Upper lobe of left lung (tissue), 6 donors: ENCODE results near the gene STX1B. TPM values are rescaled to one million over a fixed set of nuclear protein-coding genes. Genes with fewer than 3 reads are reported as not detected.
"Not testable (repeated sequence)": the region's sequence is repeated elsewhere in the genome, so short reads cannot be mapped to it uniquely, and the experiment has no call there.

Experiments
- ATAC-seq, 2 donors: fragments of 200-7000 bp; cut with Tn5 transposase; one replicate each; pipeline ENCODE4 v1.9.1; 2022; ENCODE audit warnings: mild to moderate bottlenecking in 2 of 2, moderate library complexity in 2 of 2; ENCODE audit not compliant: low FRiP score in 2 of 2
- DNase-seq, 2 donors: peaks; one replicate each; pipeline ENCODE4 v3.0.0-alpha.2; 2019 to 2020
- H3K27ac ChIP-seq, 4 donors: fragments of 200-600 bp; sonication (generic); one replicate each; pipeline ENCODE4 v1.5.1; 2016 to 2019
- H3K27me3 ChIP-seq, 4 donors: fragments of 200-600 bp; sonication (generic); one replicate each; pipeline ENCODE4 v1.5.1; 2017 to 2019
- H3K36me3 ChIP-seq, 4 donors: fragments of 200-600 bp; sonication (generic); one replicate each; pipeline ENCODE4 v1.5.1; 2016 to 2019
- H3K4me1 ChIP-seq, 4 donors: fragments of 200-600 bp; sonication (generic); one replicate each; pipeline ENCODE4 v1.5.1; 2018 to 2019
- H3K4me3 ChIP-seq, 4 donors: fragments of 200-600 bp; sonication (generic); one replicate each; pipeline ENCODE4 v1.5.1; 2017 to 2019; ENCODE audit warnings: mild to moderate bottlenecking in 2 of 4, moderate library complexity in 1 of 4
- H3K9me3 ChIP-seq, 4 donors: fragments of 200-600 bp; sonication (generic); one replicate each; pipeline ENCODE4 v1.5.1; 2018 to 2019
- EP300 ChIP-seq, 4 donors: sonication (generic); formaldehyde crosslinking; IDR thresholded peaks; one replicate each; pipeline ENCODE4 v1.5.1; 2017; ENCODE audit warnings: antibody characterized with exemption in 4 of 4, control low read depth in 2 of 4
- POLR2A ChIP-seq, 4 donors: fragments of 450-650 bp; IDR thresholded peaks; one replicate each; pipeline ENCODE4 v1.5.1; 2016 to 2017; ENCODE audit warnings: antibody characterized with exemption in 4 of 4, mild to moderate bottlenecking in 2 of 4
- POLR2AphosphoS5 ChIP-seq, 2 donors: sonication (generic); formaldehyde crosslinking; IDR thresholded peaks; one replicate each; pipeline ENCODE4 v1.5.1; 2017; ENCODE audit warnings: antibody characterized with exemption in 2 of 2
- WGBS, 2 donors: methylation state at CpG; one replicate each; pipeline ENCODE4 v1.1.5; 2017 to 2018; 5-methylcytosine and 5-hydroxymethylcytosine counted together
- total RNA-seq, 6 donors: library from RNA; depleted of rRNA in 4 of 6; stranded (reverse); fragments of >200 nt in 4 of 6; gene quantifications; one replicate each; pipeline versions ENCODE4 v1.1.0 to v1.2.1, GENCODE V29; 2016 to 2021
- TF ChIP-seq, protein P1 (sequence below), 6 experiments: fragments of 450-650 bp in 4 of 6; fragments of 200-600 bp in 2 of 6; sonication (generic) in 2 of 6; IDR thresholded peaks; one replicate each; pipeline ENCODE4 v1.5.1; 2016 to 2019; ENCODE audit warnings: antibody characterized with exemption in 6 of 6
- donor health status: DM: no; HTN: no; CAD: no; lungs with moderate emphysema.
- donor health status: DM: no; HTN: yes; CAD: no; lungs with severe emphysema.

Gene STX1B
- total RNA-seq, 6 donors from 2014 or later, result 0.30 to 2.1 (median 0.51) TPM

DNA sequence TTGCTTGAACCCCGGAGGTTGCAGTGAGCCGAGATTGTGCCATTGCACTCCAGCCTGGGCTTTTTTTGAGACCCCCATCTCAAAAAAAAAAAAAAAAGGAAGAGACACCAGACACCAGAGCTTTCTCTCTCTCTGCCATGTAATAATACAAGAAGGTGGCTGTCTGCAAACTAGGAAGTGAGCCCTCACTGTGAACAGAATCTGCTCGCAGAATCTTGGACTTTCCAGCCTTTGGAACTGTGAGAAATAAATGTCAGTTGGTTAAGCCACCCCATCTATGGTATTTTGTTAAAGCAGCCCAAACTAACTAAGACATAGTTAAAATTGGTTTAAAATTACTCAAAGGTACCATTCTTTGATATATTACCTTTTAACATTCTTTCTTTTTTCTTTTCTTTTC, 10.1 kb upstream of the STX1B start:
- Histone ChIP-seq H3K27me3 (no peaks in the 10 kb centered on the region), H3K27ac (no peak overlapping the region), H3K36me3 (no peaks in the 10 kb centered on the region), H3K4me1 (no peaks in the 10 kb centered on the region), H3K9me3 (no peaks in the 10 kb centered on the region), H3K4me3 (no peak overlapping the region)
- 94 to 97% methylated on average over 3 of the region's 3 CpGs for WGBS, 2 donors
- TF ChIP-seq EP300 (IDR thresholded peaks at IDR 0.05) (no peak), POLR2A (IDR thresholded peaks at IDR 0.05) (no peak), POLR2AphosphoS5 (IDR thresholded peaks at IDR 0.05) (no peak)
- TF ChIP-seq, protein P1, sequence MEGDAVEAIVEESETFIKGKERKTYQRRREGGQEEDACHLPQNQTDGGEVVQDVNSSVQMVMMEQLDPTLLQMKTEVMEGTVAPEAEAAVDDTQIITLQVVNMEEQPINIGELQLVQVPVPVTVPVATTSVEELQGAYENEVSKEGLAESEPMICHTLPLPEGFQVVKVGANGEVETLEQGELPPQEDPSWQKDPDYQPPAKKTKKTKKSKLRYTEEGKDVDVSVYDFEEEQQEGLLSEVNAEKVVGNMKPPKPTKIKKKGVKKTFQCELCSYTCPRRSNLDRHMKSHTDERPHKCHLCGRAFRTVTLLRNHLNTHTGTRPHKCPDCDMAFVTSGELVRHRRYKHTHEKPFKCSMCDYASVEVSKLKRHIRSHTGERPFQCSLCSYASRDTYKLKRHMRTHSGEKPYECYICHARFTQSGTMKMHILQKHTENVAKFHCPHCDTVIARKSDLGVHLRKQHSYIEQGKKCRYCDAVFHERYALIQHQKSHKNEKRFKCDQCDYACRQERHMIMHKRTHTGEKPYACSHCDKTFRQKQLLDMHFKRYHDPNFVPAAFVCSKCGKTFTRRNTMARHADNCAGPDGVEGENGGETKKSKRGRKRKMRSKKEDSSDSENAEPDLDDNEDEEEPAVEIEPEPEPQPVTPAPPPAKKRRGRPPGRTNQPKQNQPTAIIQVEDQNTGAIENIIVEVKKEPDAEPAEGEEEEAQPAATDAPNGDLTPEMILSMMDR (IDR thresholded peaks at IDR 0.05), result no peak
- DNase-seq (no peak), ATAC-seq (no peak)

DNA sequence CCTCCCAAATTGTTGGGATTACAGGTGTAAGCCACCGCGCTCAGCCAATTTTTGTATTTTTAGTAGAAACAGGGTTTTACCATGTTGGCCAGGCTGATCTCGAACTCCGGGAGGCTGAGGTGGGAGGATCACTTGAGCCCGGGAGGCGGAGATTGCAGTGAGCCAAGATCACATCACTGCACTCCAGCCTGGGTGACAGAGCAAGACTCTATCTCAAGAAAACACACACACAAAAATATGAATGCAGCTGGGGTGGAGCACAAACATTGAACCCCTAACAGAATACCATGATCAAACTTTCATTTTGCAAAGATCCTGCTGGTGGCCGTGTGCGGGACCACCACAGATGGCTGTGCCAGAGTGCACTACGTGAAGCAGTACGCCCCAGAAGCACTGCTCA, 7.3 kb upstream of the STX1B start:
- WGBS, 2 donors, result 87 to 93% methylated on average over 10 of the region's 10 CpGs

DNA sequence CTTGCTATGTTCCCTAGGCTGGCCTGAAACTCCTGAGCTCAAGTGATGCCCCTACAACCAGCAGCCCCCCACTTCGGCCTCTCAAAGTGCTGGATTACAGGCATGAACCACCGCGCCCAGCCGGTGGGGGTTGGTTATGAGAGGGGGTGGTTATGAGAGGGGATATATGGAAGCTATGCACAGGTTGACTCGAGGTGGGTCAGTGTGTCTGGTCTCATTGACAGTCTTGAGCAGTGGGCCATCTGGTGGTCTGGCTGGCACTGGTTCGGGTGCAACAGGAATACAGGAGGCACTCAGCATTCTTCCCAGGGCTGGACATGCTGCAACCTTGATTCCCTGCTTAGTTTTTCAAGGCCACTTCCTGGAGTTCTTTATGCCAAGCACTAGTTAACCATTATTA, 5.6 kb upstream of the STX1B start:
- WGBS, 2 donors, result 68 to 69% methylated on average over 6 of the region's 6 CpGs
- Histone ChIP-seq H3K27ac (no peak overlapping the region), H3K4me1 (no peaks in the 10 kb centered on the region), H3K36me3 (no peaks in the 10 kb centered on the region), H3K9me3 (no peaks in the 10 kb centered on the region), H3K4me3 (no peak overlapping the region), H3K27me3 (peaks cover 0 to 6% (median 3%) of the 10 kb centered on the region in 4 donors)
- TF ChIP-seq POLR2A (IDR thresholded peaks at IDR 0.05), result no peak
- no peak for TF ChIP-seq POLR2AphosphoS5 (IDR thresholded peaks at IDR 0.05)
- TF ChIP-seq EP300 (IDR thresholded peaks at IDR 0.05), result no peak
- TF ChIP-seq, protein P1 (IDR thresholded peaks at IDR 0.05), result no peak
- DNase-seq (no peak), ATAC-seq (no peak)

More for the DNA sequence above, 7.3 kb upstream of the STX1B start:
- DNase-seq, H3K4me3 ChIP-seq, ATAC-seq, H3K27me3 ChIP-seq, H3K27ac ChIP-seq, H3K36me3 ChIP-seq, H3K9me3 ChIP-seq, H3K4me1 ChIP-seq: not testable (repeated sequence)

DNA sequence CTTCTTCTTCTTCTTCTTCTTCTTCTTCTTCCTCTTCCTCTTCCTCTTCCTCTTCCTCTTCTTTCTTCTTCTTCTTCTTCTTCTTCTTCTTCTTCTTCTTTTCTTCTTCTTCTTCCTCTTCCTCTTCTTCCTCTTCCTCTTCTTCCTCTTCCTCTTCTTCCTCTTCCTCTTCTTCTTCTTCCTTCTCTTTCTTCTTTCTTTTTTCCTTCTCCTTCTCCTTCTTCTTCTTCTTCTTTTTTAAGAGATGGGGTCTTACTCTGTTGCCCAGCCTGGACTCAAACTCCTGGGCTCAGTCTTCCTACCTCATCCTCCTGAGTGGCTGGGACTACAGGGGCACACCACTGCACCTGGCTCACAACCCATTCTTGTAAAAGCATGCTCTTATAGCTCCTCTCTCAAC, 2.9 kb upstream of the STX1B start:
- not testable (repeated sequence) for DNase-seq, H3K9me3 ChIP-seq, ATAC-seq, H3K4me3 ChIP-seq, H3K27ac ChIP-seq, H3K36me3 ChIP-seq, H3K4me1 ChIP-seq
- peaks cover 0 to 26% (median 12%) of the 10 kb centered on the region in 4 donors for H3K27me3 ChIP-seq

DNA sequence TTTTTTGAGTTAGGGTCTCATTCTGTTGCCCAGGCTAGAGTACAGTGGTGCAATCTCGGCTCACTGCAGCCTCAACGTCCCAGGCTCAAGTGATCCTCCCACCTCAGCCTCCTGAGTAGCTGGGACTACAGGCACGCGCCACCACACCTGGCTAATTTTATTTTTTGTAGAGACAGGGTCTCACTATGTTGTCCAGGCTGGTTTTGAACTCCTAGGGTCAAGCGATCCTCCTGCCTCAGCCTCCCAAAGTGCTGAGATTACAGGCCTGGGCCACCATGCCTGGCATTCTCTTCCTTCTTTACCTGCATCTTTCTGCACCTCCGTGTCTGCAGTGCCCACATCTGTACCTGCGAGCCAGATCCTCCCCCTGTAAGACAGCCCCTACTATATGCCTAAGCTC, 1.4 kb upstream of the STX1B start:
- H3K4me1 ChIP-seq, H3K9me3 ChIP-seq, H3K36me3 ChIP-seq, H3K27ac ChIP-seq, DNase-seq, ATAC-seq, H3K4me3 ChIP-seq: not testable (repeated sequence)
- H3K27me3 ChIP-seq, result peaks cover 0 to 27% (median 12%) of the 10 kb centered on the region in 4 donors
- 79 to 91% methylated on average over 7 of the region's 7 CpGs for WGBS, 2 donors

DNA sequence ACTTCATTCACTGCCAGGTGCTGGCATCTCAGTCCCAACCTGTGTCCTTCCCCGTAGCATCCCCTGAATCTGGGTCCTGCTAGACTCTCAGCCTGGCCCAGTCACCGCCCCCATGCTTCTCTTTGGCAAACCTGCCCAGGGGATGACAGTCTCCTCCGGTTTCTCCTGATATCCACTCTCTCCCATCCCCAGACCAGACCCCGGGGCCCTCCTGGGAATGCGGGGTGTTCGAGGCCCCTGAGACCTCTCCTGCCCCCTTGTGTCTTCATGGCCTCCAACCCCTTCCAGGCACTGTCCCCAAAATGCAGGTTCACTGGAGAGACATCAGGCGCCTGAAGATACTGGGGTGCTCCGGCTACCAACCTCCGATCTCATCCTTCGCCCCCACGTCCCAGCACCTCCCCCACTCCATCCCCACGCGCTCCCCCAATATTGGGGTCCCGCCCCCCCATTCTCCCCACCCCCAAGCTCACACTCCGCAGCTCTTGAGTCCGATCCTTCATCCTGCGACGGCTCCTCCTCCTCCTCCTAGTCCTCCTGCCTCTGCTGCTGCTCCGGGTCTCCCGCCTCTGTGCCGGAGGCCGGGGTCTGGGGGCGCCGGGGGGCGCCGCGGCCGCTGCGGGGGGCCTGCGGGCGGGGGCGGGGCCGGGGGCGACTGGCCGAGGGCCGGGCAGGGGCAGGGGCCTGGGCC, 399 bp downstream of the STX1B start:
- Histone ChIP-seq H3K4me1 (peaks cover 0 to 3% (median 0%) of the 10 kb centered on the region in 4 donors), H3K4me3 (no peak overlapping the region), H3K27me3 (peaks cover 0 to 27% (median 12%) of the 10 kb centered on the region in 4 donors), H3K9me3 (no peaks in the 10 kb centered on the region), H3K36me3 (no peaks in the 10 kb centered on the region), H3K27ac (no peak overlapping the region)
- DNase-seq (no peak), ATAC-seq (no peak)
- WGBS, 2 donors, result 10 to 23% methylated on average over 18 to 24 of the region's 36 CpGs
- TF ChIP-seq POLR2AphosphoS5 (IDR thresholded peaks at IDR 0.05), result no peak
- TF ChIP-seq, protein P1 (IDR thresholded peaks at IDR 0.05), result no peak
- no peak for TF ChIP-seq POLR2A (IDR thresholded peaks at IDR 0.05)
- TF ChIP-seq EP300 (IDR thresholded peaks at IDR 0.05), result no peak
